Astrocyte (in vitro differentiated cells and primary cell): ENCODE data around the gene PTPRT. TPM values are rescaled to one million over a fixed set of nuclear protein-coding genes. Genes with fewer than 3 reads are reported as not detected.

Experiments used
- DNase-seq: peaks from one replicate; pipeline ENCODE4 v3.0.0-alpha.2; 2010; ENCODE audit warnings: low read depth
- FAIRE-seq: peaks from 2 replicates; lab custom pipeline; 2011; peaks lifted over from hg19 to GRCh38; lab: Jason Lieb, UNC
- H2AFZ ChIP-seq: 2 replicates; pipeline ENCODE4 v1.6.0; 2012; ENCODE audit warnings: low read depth, low read length, inconsistent platforms
- H3K27ac ChIP-seq: 2 replicates; pipeline ENCODE4 v1.5.1; 2011; ENCODE audit warnings: low read depth, low read length, inconsistent platforms
- H3K27me3 ChIP-seq: 2 replicates; pipeline ENCODE4 v1.6.0; 2011; ENCODE audit warnings: low read length, inconsistent platforms; ENCODE audit not compliant: insufficient read depth
- H3K36me3 ChIP-seq: 2 replicates; pipeline ENCODE4 v1.5.1; 2011; ENCODE audit warnings: low read length, inconsistent platforms; ENCODE audit not compliant: insufficient read depth
- H3K4me1 ChIP-seq: 2 replicates; pipeline ENCODE4 v1.5.1; 2011; ENCODE audit warnings: low read length, inconsistent platforms; ENCODE audit not compliant: insufficient read depth
- H3K4me2 ChIP-seq: 2 replicates; pipeline ENCODE4 v1.6.0; 2012; ENCODE audit warnings: low read length, inconsistent platforms
- H3K4me3 ChIP-seq: 2 replicates; pipeline ENCODE4 v1.5.1; 2011; ENCODE audit warnings: low read depth, mild to moderate bottlenecking, low read length, inconsistent platforms; ENCODE audit not compliant: insufficient read depth
- H3K79me2 ChIP-seq: 2 replicates; pipeline ENCODE4 v1.6.0; 2012; ENCODE audit warnings: mild to moderate bottlenecking, low read length, inconsistent platforms; ENCODE audit not compliant: insufficient read depth
- H3K9ac ChIP-seq: 2 replicates; pipeline ENCODE4 v1.6.0; 2012; ENCODE audit warnings: mild to moderate bottlenecking, low read length, inconsistent platforms
- H3K9me3 ChIP-seq: 2 replicates; pipeline ENCODE4 v1.5.1; 2012; ENCODE audit warnings: low read depth, mild to moderate bottlenecking, low read length, inconsistent platforms; ENCODE audit not compliant: insufficient read depth
- H4K20me1 ChIP-seq: 2 replicates; pipeline ENCODE4 v1.6.0; 2012; ENCODE audit warnings: low read length, inconsistent platforms; ENCODE audit not compliant: insufficient read depth
- H3K27ac Mint-ChIP-seq: one replicate; pipeline ENCODE4 v1.8.0; 2021; ENCODE audit warnings: mild to moderate bottlenecking, mixed read lengths; ENCODE audit not compliant: unreplicated experiment
- H3K27me3 Mint-ChIP-seq: one replicate; pipeline ENCODE4 v1.8.0; 2021; ENCODE audit warnings: low read depth, mixed read lengths; ENCODE audit not compliant: unreplicated experiment
- H3K36me3 Mint-ChIP-seq: one replicate; pipeline ENCODE4 v1.8.0; 2021; ENCODE audit warnings: low read depth, mixed read lengths; ENCODE audit not compliant: unreplicated experiment
- H3K4me1 Mint-ChIP-seq: one replicate; pipeline ENCODE4 v1.8.0; 2021; ENCODE audit warnings: low read depth, mixed read lengths; ENCODE audit not compliant: unreplicated experiment
- H3K4me3 Mint-ChIP-seq: one replicate; pipeline ENCODE4 v1.8.0; 2021; ENCODE audit warnings: mild to moderate bottlenecking, moderate library complexity, mixed read lengths; ENCODE audit not compliant: unreplicated experiment
- H3K9me3 Mint-ChIP-seq: one replicate; pipeline ENCODE4 v1.8.0; 2021; ENCODE audit warnings: mild to moderate bottlenecking, mixed read lengths; ENCODE audit not compliant: unreplicated experiment
- CTCF ChIP-seq: IDR thresholded peaks from 2 replicates; pipeline ENCODE4 v1.5.1; 2011; ENCODE audit warnings: low read depth, mild to moderate bottlenecking, inconsistent platforms, low read length, moderate library complexity; ENCODE audit not compliant: insufficient read depth
- EZH2 ChIP-seq: IDR thresholded peaks from 2 replicates; pipeline ENCODE4 v1.6.1; 2012; ENCODE audit warnings: mild to moderate bottlenecking, low read length, inconsistent platforms; ENCODE audit not compliant: insufficient read depth
- total RNA-seq: library from RNA; stranded (reverse); gene quantifications from 2 replicates; pipeline ENCODE4 v1.2.1, GENCODE V29; 2021

PTPRT gene
- total RNA-seq, 1 donor from 2014 or later = 0.25 TPM

DNA sequence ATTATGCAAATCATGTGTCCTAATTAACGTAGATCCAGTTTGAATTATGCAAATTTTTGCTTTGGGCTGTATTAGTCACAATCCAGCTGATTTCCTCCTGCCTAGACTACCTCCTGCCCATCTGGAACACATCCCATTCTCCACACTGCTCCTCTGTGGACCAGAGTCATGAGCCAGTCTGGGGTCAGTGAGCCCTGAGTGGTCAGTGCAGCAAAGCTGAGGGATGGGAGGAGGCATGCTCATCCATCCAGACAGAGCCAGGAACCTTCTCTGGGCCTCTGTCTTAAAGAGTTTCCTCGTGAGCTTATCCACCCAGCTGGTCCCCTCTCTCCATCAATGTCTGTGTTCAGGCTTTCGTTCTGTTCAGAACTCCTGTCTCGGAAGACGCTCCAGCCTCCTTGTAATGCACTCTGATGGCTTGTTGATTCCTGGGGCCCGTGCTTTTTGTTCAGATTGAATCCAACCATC lies 747.8 kb downstream of the PTPRT start:
- no peaks in the 10 kb centered on the region for H3K36me3 ChIP-seq
- no peak overlapping the region for H3K9ac ChIP-seq
- no peaks in the 10 kb centered on the region for H3K79me2 ChIP-seq
- no peak for DNase-seq
- no peak overlapping the region for H3K4me3 Mint-ChIP-seq
- no peak for TF ChIP-seq EZH2
- no peak for TF ChIP-seq CTCF
- no peaks in the 10 kb centered on the region for H3K27me3 ChIP-seq
- no peak overlapping the region for H3K27ac ChIP-seq
- no peaks in the 10 kb centered on the region for H3K27me3 Mint-ChIP-seq
- H3K9me3 Mint-ChIP-seq = peaks cover 22% of the 10 kb centered on the region
- no peak overlapping the region for H3K27ac Mint-ChIP-seq
- no peaks in the 10 kb centered on the region for H3K36me3 Mint-ChIP-seq
- no peaks in the 10 kb centered on the region for H3K4me1 ChIP-seq
- H3K4me3 ChIP-seq = no peak overlapping the region
- FAIRE-seq = no peak
- no peak overlapping the region for H2AFZ ChIP-seq
- no peaks in the 10 kb centered on the region for H3K9me3 ChIP-seq
- H3K4me1 Mint-ChIP-seq = no peaks in the 10 kb centered on the region
- no peaks in the 10 kb centered on the region for H4K20me1 ChIP-seq
- no peak overlapping the region for H3K4me2 ChIP-seq

DNA sequence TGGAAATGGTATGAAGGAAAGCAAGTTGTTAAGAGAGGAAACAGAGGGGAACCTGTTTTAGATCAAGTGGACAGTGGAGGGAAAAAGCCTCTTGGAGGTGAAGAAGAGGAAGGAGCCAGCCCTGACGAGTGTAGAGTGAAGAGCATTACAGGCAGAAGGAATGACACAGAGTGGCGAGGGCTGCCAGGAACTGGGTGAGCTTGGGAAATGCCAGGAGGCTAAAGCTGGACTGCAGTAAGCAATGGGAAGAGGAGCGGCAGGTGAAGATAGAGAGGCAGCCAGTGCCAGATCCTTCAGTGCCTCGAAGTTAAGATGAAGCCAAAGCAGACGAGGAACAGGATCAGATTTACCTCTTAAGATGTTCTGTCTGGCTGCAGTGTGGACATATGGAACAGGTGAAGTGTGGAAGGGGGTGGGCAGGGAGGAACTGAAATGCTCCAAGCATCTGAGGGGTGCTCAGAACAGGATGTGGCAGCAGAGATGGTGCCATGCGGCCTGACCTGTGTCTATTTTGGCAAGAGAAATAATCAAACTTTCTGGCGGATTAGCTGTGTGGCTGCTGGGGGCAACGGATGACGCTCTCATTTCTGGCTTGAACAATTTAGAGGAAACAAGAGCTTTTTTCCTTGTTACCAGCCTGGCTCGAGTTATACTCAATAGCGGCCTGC lies 748.4 kb downstream of the PTPRT start:
- peaks cover 22% of the 10 kb centered on the region for H3K9me3 Mint-ChIP-seq
- FAIRE-seq (no peak), DNase-seq (no peak)
- Histone ChIP-seq H2AFZ (no peak overlapping the region), H4K20me1 (no peaks in the 10 kb centered on the region), H3K9me3 (no peaks in the 10 kb centered on the region), H3K4me1 (no peaks in the 10 kb centered on the region), H3K79me2 (no peaks in the 10 kb centered on the region), H3K36me3 (no peaks in the 10 kb centered on the region), H3K27ac (no peak overlapping the region), H3K4me2 (no peak overlapping the region), H3K9ac (no peak overlapping the region), H3K27me3 (no peaks in the 10 kb centered on the region), H3K4me3 (no peak overlapping the region)
- H3K4me3 Mint-ChIP-seq = no peak overlapping the region
- TF ChIP-seq CTCF = no peak
- no peak for TF ChIP-seq EZH2
- no peaks in the 10 kb centered on the region for H3K27me3 Mint-ChIP-seq
- H3K4me1 Mint-ChIP-seq = no peaks in the 10 kb centered on the region
- no peaks in the 10 kb centered on the region for H3K36me3 Mint-ChIP-seq
- no peak overlapping the region for H3K27ac Mint-ChIP-seq

GRCh38 chr20:42435230-42435629 lies 754.5 kb downstream of the PTPRT start:
- Histone ChIP-seq H3K27me3 (no peaks in the 10 kb centered on the region), H3K4me2 (no peak overlapping the region), H3K9ac (no peak overlapping the region), H2AFZ (no peak overlapping the region), H3K4me3 (no peak overlapping the region), H3K4me1 (no peaks in the 10 kb centered on the region), H3K27ac (no peak overlapping the region), H4K20me1 (no peaks in the 10 kb centered on the region), H3K79me2 (no peaks in the 10 kb centered on the region), H3K36me3 (no peaks in the 10 kb centered on the region), H3K9me3 (no peaks in the 10 kb centered on the region)
- Mint-ChIP-seq H3K27ac (no peak overlapping the region), H3K4me1 (no peaks in the 10 kb centered on the region), H3K9me3 (peaks cover 7% of the 10 kb centered on the region), H3K36me3 (no peaks in the 10 kb centered on the region), H3K4me3 (no peak overlapping the region), H3K27me3 (no peaks in the 10 kb centered on the region)
- FAIRE-seq = no peak
- TF ChIP-seq EZH2 = no peak
- no peak for TF ChIP-seq CTCF
- no peak for DNase-seq
